Vagina (tissue), 2 donors: ENCODE data around the gene NPC2. TPM values are rescaled to one million over a fixed set of nuclear protein-coding genes. Genes with fewer than 3 reads are reported as not detected.
A peak's percentile ranks its signal among the peaks of the same experiment; 100 is the strongest.

Experiments
- DNase-seq, 2 donors: peaks; one replicate each; pipeline ENCODE4 v3.0.0-alpha.2; 2017; ENCODE audit errors: extremely low spot score in 2 of 2
- H3K27ac ChIP-seq: fragments of 200-600 bp; sonication (generic); one replicate; pipeline ENCODE4 v1.5.1; 2019
- H3K27me3 ChIP-seq: fragments of 200-600 bp; sonication (generic); one replicate; pipeline ENCODE4 v1.5.1; 2019
- H3K36me3 ChIP-seq, 2 donors: fragments of 200-600 bp; sonication (generic); one replicate each; pipeline ENCODE4 v1.5.1; 2017 to 2019
- H3K4me1 ChIP-seq: fragments of 200-600 bp; sonication (generic); one replicate; pipeline ENCODE4 v1.5.1; 2019
- H3K4me3 ChIP-seq, 2 donors: fragments of 200-600 bp; sonication (generic); 1 replicate in 1 of 2; 2 replicates in 1 of 2; pipeline ENCODE4 v1.5.1; 2016 to 2019
- H3K9me3 ChIP-seq: fragments of 200-600 bp; sonication (generic); one replicate; pipeline ENCODE4 v1.5.1; 2019
- CTCF ChIP-seq, 3 experiments: fragments of 450-650 bp in 2 of 3; fragments of 200-600 bp in 1 of 3; sonication (generic) in 1 of 3; IDR thresholded peaks; one replicate each; pipeline ENCODE4 v1.5.1; 2017 to 2019; ENCODE audit warnings: antibody characterized with exemption in 3 of 3, mild to moderate bottlenecking in 2 of 3, moderate library complexity in 2 of 3
- POLR2A ChIP-seq, 2 donors: fragments of 450-650 bp; IDR thresholded peaks; one replicate each; pipeline ENCODE4 v1.6.1; 2017; ENCODE audit warnings: antibody characterized with exemption in 2 of 2, mild to moderate bottlenecking in 2 of 2, moderate library complexity in 2 of 2
- POLR2AphosphoS5 ChIP-seq, 2 donors: sonication (generic); formaldehyde crosslinking; IDR thresholded peaks; one replicate each; pipeline ENCODE4 v1.9.0; 2017; ENCODE audit warnings: antibody characterized with exemption in 2 of 2, mild to moderate bottlenecking in 2 of 2, low read depth in 1 of 2; ENCODE audit not compliant: insufficient read depth in 1 of 2
- intact Hi-C: fragments of 100-400 bp; cut with DNase I; formaldehyde crosslinking; loops from one replicate; pipeline ENCODE4 v1.15.1; 2023
- total RNA-seq: library from RNA; depleted of rRNA; stranded (reverse); fragments of >200 nt; gene quantifications from one replicate; pipeline ENCODE4 v1.2.3, GENCODE V29; 2016

NPC2 gene
- total RNA-seq, 1 donor from 2014 or later = 165 TPM

- TF ChIP-seq POLR2A (IDR thresholded peaks at IDR 0.05) = no peak
- TF ChIP-seq CTCF (IDR thresholded peaks at IDR 0.05) = no peak
- no peak for TF ChIP-seq POLR2AphosphoS5 (IDR thresholded peaks at IDR 0.05; ENCODE audit: insufficient read depth in 1 of 2, low read depth in 1 of 2)
- intact Hi-C loops = no loop called here
- no peak overlapping the region for H3K4me3 ChIP-seq
- DNase-seq = no peak
- no peaks in the 10 kb centered on the region for H3K9me3 ChIP-seq
- no peak overlapping the region for H3K27ac ChIP-seq
- no peaks in the 10 kb centered on the region for H3K27me3 ChIP-seq
- H3K4me1 ChIP-seq = peaks cover 2% of the 10 kb centered on the region
- H3K36me3 ChIP-seq = peaks cover 0 to 13% of the 10 kb centered on the region in 2 donors
Observed at GRCh38 chr14:74506411-74506851, 13.3 kb upstream of the NPC2 start.

GRCh38 chr14:74505831-74506230 lies 12.7 kb upstream of the NPC2 start:
- Histone ChIP-seq H3K4me1 (peaks cover 7% of the 10 kb centered on the region), H3K4me3 (no peak overlapping the region), H3K27me3 (no peaks in the 10 kb centered on the region), H3K27ac (no peak overlapping the region), H3K9me3 (no peaks in the 10 kb centered on the region), H3K36me3 (peaks cover 0 to 13% of the 10 kb centered on the region in 2 donors)
- intact Hi-C loops = no loop called here
- DNase-seq = no peak
- TF ChIP-seq POLR2AphosphoS5 (IDR thresholded peaks at IDR 0.05; ENCODE audit: insufficient read depth in 1 of 2, low read depth in 1 of 2) = no peak
- TF ChIP-seq POLR2A (IDR thresholded peaks at IDR 0.05) = no peak
- no peak for TF ChIP-seq CTCF (IDR thresholded peaks at IDR 0.05)

- no peak overlapping the region for H3K27ac ChIP-seq
- peaks cover 0 to 13% of the 10 kb centered on the region in 2 donors for H3K36me3 ChIP-seq
- peak in 1 of 2 donors; percentile 70 for DNase-seq
- H3K9me3 ChIP-seq = no peaks in the 10 kb centered on the region
- TF ChIP-seq POLR2A (IDR thresholded peaks at IDR 0.05) = no peak
- TF ChIP-seq CTCF (IDR thresholded peaks at IDR 0.05) = no peak
- TF ChIP-seq POLR2AphosphoS5 (IDR thresholded peaks at IDR 0.05; ENCODE audit: insufficient read depth in 1 of 2, low read depth in 1 of 2) = no peak
- H3K4me3 ChIP-seq = no peak overlapping the region
- intact Hi-C loops = no loop called here
- H3K27me3 ChIP-seq = no peaks in the 10 kb centered on the region
- H3K4me1 ChIP-seq = peaks cover 7% of the 10 kb centered on the region
Observed at GRCh38 chr14:74504874-74505720, 12.0 kb upstream of the NPC2 start.

GRCh38 chr14:74504412-74504811 lies 11.3 kb upstream of the NPC2 start:
- peak in 1 of 2 donors; percentile 94 for DNase-seq
- Histone ChIP-seq H3K9me3 (no peaks in the 10 kb centered on the region), H3K4me1 (peaks cover 7% of the 10 kb centered on the region), H3K27ac (no peak overlapping the region), H3K36me3 (peaks cover 0 to 7% of the 10 kb centered on the region in 2 donors), H3K27me3 (no peaks in the 10 kb centered on the region), H3K4me3 (no peak overlapping the region)
- TF ChIP-seq POLR2AphosphoS5 (IDR thresholded peaks at IDR 0.05; ENCODE audit: insufficient read depth in 1 of 2, low read depth in 1 of 2) = no peak
- no peak for TF ChIP-seq CTCF (IDR thresholded peaks at IDR 0.05)
- TF ChIP-seq POLR2A (IDR thresholded peaks at IDR 0.05) = no peak
- intact Hi-C loops = no loop called here

- Histone ChIP-seq H3K4me1 (peaks cover 7% of the 10 kb centered on the region), H3K27me3 (no peaks in the 10 kb centered on the region), H3K27ac (no peak overlapping the region), H3K4me3 (no peak overlapping the region), H3K36me3 (peaks cover 0 to 5% of the 10 kb centered on the region in 2 donors), H3K9me3 (no peaks in the 10 kb centered on the region)
- peak in 1 of 2 donors; percentile 25 for DNase-seq
- TF ChIP-seq CTCF (IDR thresholded peaks at IDR 0.05) (no peak), POLR2AphosphoS5 (IDR thresholded peaks at IDR 0.05; ENCODE audit: insufficient read depth in 1 of 2, low read depth in 1 of 2) (no peak), POLR2A (IDR thresholded peaks at IDR 0.05) (no peak)
- intact Hi-C loops = no loop called here
Observed at GRCh38 chr14:74503938-74504335, 10.8 kb upstream of the NPC2 start.
